ENCODE measurements around the gene WDR1.

WDR1 gene

DNA sequence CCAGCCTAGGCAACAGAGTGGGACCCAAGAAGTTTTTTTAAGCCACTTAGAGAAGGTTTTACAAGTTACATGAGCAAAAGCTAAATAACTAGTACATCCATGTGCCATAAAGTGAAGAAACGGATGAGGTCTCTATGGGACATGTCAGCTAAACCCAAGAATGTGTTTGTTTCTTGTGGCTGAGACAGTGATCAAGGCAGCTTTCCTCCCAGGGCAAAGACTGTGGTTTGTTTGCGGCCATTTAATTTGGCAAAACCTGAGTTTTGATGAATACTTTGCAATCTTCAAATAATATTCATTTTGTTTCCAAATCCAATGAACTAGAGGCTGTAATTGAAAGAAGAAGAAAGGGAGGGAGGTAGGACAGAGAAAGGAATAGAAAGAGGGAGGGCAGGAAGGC is 50.4 kb downstream of the WDR1 start:
- DNase-seq = no peak

DNA sequence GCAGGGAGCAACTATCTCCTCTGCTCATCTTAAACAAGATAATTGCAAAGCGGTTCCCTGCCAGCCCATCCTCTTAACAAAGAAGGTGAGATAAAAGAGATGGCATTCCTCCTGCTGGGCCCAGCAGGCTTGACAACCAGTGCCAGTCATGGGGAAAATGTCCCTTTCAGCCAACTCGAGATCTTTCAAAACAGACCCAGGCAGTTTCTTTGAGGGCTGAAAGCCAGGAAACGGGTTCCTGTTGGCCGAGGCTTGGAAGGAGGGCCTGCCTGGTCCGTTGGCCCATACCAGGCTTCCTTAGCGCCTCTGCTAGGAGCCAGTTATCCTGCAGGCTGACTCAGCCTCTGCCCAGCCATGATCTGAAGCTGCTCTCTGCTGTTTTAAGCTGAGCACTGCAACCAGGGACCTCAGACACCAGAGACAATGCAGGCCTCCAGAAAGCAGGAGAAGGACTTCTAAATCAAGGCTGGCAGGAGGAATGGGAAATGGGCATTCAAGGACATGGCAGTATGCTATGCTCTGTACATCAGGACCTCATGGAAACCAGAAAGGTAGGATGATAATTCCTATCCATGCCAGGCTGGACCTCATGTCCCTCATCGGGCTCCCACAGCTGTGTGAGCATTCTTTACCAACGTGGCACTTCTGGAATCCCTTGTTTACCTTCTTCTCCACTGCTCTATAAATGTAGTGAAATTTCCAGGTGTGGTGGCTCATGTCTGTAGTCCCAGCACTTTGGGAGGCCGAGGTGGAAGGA is 52.9 kb downstream of the WDR1 start:
- DNase-seq = no peak

DNA sequence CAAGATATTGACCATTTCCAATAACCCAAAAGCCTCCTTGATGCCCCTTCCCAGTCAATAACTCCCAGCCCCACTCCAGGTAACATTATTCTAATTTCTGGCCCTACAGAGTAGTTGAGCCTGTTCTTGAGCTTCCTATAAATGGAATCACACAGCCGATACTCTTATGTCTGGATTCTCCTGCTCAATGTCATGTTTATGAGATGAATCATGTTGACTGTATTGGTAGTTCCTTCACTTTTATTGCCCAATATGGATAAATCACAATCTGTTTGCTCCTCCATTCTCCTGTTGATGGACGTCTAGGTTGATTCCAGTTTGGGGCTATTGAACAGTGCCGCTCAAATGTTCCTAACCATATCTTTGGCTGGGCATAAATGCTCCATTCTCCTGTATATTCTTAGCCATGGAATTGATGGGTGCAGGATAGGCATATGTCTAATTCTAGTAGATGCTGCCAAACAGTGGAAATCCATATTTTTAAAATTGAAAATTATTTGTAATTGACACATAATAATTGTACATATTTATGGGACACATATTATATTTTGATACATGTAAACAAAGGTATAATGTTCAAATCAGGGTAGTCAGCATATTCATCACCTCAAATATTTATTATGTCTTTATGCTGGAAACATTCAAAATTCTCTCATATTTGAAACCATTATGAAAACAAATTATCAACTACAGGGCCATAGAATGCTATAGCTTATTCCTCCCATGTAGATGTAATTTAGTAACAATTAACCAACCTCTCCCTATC is 54.8 kb downstream of the WDR1 start:
- DNase-seq = no peak

DNA sequence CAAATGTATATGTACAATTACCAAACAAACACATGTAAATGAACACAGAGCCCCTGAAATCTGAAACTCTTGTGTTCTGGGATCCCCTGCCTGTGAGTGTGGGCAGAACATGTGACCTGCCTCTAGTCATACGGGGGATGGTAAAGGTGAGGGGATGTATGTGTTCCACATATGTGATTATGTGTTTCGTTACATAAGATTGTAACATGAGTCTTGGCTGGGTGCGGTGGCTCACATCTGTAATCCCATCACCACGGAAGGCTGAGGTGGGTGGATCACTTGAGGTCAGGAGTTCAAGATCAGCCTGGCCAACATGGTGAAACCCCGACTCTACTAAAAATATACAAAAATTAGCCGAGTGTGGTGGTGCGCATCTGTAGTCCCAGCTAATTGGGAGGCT is 58.2 kb downstream of the WDR1 start:
- DNase-seq = no peak

DNA sequence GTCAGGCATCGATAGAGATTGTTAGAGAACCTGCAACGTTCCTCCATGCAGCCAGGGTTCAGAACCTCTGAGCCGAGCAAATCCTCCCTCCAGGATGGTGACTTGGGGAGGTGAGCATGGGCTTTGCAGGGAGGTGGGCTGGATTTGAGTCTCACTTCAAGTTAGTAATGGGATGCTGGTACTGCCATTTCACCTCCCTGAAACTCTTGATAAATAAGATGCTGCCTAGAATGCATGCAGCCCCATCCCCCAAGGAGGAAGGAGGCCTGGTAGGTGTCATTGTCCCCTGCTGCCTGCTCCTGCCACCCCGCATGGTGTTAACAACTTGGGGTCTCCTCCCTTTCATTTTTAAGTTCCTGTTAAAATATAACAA is 59.6 kb downstream of the WDR1 start:
- DNase-seq = no peak

DNA sequence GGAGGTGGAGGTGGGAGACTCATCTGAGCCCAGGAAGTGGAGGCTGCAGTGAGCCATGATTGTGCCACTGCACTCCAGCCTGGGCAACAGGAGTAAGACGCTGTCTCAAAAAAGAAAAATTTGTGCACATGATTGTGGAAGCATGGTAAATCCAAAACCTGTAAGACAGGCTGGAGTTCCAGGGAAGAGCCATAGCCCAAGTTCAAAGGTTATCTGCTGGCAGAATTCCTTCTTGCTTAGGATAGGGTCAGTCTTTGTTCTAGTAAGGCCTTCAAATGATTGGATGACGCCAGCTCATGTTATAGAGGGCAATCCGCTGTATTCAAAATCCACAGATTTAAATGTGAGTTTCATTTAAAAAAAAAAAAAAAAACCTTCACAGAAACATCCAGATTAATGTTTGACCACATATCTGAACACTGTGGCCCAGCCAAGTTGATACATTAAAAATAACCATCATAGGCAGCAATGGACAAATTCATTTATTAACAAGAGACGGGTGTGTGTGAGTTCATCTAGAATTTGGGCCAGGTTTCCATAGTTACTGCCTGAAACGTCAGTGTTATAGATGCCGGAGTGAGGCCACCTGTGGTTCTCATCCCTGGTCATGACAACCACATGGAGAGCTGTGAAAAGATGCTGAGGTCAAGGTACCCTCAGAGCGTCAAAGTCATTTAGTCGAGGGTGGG is 60.1 kb downstream of the WDR1 start:
- no peak for DNase-seq

DNA sequence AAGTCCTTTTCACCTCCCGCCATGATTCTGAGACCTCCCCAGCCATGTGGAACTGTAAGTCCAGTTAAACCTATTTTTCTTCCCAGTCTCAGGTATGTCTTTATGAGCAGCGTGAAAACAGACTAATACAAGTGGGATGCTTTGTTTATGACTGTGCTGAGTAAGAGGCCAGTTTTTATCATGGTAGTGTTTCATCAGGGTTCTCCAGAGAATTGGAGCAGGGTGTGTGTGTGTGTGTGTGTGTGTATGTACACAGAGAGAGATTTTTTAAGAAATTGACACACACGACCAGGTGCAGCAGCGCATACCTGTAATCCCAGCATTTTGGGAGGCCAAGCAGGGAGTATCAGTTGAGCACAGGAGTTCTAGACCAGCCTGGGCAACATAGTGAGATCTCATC is 60.7 kb downstream of the WDR1 start:
- DNase-seq = no peak

DNA sequence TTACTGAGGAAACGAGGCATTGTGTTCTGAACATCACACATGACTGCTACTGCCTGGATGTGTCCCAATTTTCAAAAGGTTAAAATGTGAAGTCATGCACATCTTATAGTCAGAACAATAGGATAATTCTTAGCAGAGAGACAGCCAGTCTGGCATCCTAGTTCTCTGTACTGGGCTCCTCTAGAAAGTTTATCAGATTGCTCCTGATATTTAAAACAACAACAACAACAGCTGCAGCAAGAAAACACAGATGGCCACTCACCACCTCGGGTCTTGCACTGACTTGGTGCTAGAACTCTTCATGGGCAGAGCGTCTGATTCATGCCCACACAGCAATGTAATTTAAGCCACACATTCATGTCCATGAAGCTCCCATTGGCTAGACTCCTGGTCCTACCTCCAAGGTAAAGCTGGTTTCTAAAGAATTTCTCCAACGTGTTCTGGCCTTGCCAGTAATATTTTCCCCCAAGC is 62.0 kb downstream of the WDR1 start:
- DNase-seq = no peak

DNA sequence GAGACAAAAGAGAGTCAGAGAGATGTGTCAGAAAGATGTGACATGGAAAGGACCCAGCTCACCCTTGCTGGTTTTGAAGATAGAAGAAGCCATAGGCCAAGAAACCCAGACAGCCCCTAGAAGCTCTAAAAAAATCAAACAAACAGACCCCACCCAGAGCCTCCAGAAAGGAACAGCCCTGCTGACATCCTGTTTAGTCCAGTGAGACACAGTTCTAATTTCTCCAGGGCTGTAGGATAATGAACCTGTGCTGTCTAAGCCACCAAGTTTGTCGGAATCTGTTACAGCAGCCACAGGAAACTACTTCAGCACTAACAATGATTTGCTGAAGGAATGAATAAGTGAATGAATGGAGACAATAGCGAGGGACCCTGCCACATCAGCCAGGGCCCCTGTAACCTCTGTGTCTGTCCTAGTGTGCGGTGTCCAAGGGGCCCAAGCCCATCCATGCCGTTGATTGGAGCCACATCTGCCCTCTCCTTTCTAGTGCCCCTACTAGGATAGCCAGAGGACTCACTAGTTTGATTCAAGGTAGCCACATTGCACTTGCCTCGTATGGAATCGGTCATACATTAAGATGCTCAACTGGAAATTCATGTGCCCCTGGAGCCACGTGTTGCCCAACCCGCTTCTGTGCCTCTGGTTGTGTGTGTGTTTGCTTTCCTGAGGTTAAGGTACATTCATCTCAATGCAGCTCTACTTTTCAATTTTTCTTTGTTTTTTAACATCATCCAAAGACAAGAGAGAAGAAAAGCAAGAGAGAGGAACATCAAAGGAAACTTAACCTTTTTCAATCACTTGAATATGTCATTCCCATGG is 62.8 kb downstream of the WDR1 start:
- no peak for DNase-seq

DNA sequence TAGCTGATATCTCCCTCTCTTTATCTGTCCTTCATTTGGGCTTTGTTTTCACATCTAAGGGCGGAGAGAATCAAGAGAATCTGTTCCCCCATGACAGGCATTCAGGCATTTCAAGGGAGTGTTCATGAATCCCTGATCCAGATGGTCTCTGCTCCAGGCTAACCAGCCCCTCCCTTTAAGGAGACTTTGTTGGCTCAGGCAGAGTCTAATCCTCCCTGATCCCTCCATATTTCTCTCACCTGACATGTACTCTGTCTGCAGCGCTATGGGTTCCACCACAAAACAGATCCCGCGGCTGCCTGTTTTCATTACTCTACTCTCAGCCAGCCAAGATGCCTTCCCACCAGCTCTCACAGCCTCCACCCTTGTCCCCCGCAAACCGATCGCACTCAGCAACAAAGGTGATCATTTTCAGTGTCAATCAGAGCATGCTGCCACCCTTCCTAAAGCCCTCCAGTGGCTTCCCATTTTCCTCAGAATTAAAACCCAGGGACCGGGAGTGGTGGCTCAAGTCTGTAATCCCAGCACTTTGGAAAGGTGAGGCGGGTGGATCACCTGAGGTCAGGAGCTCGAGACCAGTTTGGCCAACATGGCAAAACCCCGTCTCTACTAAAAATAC is 65.0 kb downstream of the WDR1 start:
- no peak for DNase-seq

DNA sequence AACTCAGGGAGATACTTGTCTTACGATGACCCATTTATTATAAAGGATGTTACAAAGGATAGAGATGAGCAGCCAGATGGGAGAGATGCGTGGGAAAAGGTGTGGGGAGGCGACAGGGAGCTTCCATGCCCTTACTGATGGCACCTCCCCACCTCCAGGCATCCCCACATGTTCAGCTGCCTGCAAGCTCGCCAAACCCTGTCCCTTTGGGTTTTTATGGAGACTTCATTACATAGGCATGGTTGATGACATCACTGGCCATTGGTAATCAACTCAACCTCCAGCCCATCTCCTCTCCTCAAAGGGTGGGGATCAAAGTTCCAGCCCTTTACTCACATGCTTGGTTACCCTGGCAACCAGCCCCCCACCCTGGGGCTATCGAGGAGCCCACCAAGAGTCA is 65.9 kb downstream of the WDR1 start:
- DNase-seq = no peak

DNA sequence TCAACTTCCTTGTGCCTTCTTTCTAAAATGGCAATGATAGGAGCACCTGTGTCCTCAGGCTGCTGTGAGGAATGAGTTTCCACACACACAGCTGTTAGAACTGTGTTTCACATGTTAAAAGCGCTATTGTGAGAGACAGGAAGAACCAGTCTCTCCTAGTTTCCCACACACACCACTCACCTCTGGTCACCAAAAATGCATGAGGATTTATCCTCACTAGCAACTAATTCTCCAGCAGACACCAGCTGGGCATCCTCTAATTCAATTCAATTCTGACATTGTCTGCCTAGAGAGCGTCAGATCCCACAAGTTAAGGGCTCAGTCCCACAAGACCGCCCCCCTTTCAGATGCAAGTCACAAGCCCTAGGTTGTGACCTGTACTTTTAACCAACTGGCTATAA is 66.3 kb downstream of the WDR1 start:
- no peak for DNase-seq

DNA sequence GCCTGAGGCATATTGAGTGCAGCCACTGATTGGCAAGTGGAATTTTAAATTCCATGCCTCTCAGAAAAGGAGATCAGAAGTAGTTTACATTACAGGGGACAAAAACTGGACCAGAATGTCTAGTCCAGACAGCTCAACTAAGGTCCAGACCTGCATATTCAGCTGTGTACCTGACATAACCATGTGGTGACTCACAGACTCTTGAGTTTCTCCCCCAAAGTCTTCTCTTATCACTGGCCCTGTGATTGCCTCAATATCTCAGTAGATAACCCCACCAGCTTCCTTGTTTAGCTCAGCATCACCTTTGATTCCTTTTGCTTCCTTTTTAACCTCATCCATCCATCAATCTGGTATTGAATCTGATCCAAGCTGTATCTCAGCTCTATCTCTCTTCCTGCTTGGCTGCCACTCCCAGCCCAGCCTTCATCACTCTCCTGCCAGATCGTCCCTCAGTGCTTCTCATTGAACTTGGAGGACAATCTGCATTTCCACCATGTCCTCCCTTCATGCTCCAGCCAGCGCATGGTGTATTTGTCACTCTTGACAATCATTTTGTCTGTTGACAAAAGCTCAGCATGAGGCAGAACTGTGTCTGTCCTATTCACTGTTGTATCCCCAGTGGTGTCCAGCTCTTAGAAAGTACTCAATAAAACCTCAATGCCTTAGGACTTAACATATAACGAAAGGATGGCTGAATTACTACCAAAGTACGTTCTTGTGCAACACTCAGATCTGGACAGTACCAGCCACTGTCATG is 67.5 kb downstream of the WDR1 start:
- DNase-seq = no peak

DNA sequence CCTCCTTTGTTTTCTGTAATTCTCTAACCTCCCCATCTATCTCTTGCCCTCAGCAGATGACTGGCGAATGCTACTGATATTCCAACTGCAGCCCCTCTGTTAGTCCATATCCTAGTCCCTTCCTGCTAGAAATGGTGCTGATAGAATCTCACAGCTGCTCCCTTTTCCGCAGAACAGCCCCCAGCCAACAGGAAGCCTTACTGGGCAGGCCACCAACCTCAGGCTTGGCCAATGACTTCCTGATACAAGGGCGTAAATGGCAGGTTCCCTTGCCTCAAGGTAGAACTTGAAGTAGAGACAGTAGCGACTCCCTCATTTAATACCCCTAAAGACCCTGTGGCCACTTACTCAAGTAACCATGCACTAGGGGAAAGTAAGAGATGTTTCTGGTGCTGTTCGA is 68.6 kb downstream of the WDR1 start:
- no peak for DNase-seq

DNA sequence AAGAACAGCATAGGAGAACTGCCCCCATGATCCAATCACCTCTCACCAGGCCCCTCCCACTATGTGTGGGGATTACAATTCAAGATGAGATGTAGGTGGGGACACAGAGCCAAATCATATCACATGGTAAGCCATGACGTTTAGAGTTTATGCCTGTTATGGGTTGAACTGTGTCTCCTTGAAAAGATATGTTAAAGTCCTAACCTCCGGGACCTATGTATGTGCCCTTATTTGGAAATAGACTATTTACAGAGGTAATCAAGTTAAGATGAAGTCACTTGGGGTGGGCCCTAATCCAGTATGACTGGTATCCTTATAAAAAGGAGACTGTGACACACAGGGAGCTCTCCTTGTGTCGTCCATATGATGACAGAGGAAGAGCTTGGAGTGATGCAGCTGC is 70.1 kb downstream of the WDR1 start:
- DNase-seq = no peak

DNA sequence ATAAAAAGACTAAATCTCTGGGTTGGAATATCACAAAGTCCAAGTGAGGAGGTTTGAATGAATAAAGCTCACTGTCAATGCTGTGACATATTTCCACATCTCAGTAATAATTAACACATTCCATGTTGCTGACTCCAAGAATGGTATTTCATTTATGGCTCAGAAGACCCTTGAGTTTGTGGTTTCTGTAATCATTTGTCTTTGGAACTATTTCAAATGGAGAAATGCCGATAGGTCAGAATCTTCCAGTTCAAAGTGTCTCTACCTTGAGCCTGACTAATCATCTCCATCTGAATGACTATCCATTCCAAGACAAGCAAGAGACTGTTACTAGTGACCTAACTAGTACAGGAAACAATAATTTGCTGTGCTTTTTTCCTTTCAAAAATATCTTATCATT is 71.1 kb downstream of the WDR1 start:
- DNase-seq = no peak

DNA sequence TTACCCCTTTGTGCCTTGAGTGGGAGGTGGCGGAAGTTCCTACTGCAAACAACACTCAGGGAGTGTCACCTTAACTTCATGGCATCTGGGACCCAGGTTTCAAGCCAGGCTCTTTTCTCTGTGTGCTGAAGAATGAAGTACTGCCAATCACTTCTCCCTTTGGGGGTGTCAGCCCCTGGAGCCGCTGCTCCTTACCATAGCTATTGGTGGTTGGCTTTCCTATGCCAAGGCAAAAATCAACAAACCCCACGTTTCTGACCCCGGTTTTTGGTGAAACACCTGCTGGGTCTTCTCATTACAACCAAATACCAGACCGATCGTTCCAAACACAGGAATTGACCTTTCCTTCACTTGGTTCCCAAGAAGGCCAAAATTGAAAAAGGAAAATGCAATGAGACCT is 75.6 kb downstream of the WDR1 start:
- no peak for DNase-seq

DNA sequence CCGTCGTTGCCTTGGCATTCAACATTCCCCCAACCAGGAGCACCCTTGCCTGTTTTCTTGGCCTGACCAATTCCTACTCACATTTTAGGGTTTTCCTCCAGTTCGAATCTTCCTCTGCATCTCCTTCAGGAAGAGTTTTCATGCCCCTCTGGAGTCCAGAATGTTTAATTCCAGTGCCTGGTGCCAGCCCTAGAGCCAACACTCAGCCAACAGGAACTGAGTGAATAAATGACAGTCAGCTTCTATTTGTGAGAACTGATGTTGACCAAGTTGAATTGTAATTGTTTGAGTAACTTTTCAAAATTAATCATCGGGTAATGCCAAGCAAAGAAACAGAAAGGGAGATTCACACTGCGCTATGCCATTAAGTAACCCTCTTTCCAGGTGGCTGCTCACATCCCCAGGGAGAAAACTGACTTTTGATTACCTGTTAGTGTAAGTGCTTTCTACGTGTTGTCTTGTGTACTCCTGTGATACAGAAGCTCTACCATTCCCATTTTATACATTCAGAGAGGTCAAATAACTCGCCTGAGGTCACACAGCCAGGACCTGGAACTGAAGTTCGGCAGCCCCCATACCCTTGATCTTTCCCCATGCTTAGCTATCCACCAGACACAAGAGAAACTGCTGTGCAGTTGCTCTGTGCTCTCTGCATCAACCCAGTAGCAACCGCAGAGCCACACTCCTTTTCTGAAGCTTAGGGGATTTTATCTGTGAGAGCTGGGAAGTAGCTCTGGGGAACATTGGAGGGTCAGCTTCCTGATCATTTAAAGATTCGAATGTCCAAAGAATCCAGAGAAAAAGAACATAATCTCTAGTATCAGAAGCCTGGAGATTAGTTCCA is 76.3 kb downstream of the WDR1 start:
- DNase-seq = no peak

DNA sequence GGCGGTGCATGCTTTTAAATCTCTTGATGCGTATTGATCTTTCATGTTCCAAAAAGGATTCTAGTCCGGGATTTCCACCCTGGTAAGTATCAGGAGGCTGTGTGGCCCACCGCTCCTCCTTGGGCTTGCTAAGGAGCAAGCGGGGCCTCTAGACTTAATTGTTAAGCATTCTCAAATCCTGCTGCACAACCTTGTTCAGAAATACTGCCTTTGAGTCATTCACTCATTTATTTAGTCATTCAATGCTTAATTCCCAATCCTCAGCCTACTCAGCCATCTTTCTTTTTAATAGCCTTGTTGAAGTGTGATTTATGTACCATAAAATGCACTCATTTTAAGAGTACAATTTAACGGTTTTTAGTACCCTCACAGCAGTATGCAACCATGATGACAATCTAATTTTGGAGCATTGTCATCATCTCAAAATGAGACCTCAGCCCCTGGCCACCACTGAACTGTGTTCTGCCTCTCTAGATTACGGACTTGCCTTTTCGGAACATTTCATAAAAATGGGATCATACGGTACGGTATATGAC is 79.7 kb downstream of the WDR1 start:
- no peak for DNase-seq

DNA sequence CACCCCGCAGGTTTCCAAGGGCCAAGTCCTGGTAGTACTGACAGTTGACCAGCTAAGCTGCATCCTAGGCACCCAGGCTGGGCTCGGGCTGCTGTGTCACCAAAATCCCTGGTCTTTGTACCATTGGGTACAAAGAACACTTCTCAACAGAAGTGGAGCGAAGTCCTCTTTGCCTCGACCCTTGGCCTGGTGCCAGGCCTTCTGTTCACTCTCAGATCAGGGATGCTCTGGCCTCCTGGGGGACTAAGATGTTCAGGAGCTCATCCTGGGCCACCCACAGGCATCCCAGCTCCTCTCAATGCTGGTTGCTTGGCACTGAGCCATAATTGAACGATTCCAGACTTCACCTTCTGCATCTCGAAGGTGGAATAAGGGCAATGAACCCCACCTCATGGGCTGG is 81.5 kb downstream of the WDR1 start:
- DNase-seq = no peak

Measured in activated CD4-positive, alpha-beta T cell treated with anti-CD3 and anti-CD28 coated beads, Interleukin-2, amount 50 U/mL, for 4 hours (primary cell).